MCF 10A (cell line): ENCODE data around the gene TMEM204. TPM values are rescaled to one million over a fixed set of nuclear protein-coding genes. Genes with fewer than 3 reads are reported as not detected.

Experiments
- BruUV-seq: library from RNA; stranded (reverse); fragments of 400-500 nt; replicated peaks from 2 replicates; lab custom pipeline; 2021; lab: Mats Ljungman, UMichigan
- CTCF ChIA-PET: fragments of 300-600 bp; sonication (Branson Sonifier 250); formaldehyde crosslinking; extraction: SDS; loops from one replicate; lab custom pipeline; 2021; ENCODE audit warnings: antibody characterized with exemption, inconsistent platforms; lab: Yijun Ruan, JAX
- POLR2A ChIA-PET: fragments of 300-600, 350-650 bp; sonication (Branson Sonifier 250); formaldehyde crosslinking; extraction: SDS; loops from one replicate; lab custom pipeline; 2020; ENCODE audit warnings: antibody characterized with exemption, inconsistent platforms; lab: Yijun Ruan, JAX
- DNase-seq: peaks from one replicate; pipeline ENCODE4 v3.0.0-alpha.2; 2018; ENCODE audit not compliant: unreplicated experiment
- H3K27ac Mint-ChIP-seq: one replicate; pipeline ENCODE4 v1.8.0; 2022; ENCODE audit warnings: mild to moderate bottlenecking, low read depth, mixed read lengths; ENCODE audit not compliant: unreplicated experiment
- H3K27me3 Mint-ChIP-seq: one replicate; pipeline ENCODE4 v1.8.0; 2022; ENCODE audit warnings: mixed read lengths; ENCODE audit not compliant: insufficient read depth, unreplicated experiment
- H3K36me3 Mint-ChIP-seq: one replicate; pipeline ENCODE4 v1.8.0; 2022; ENCODE audit warnings: mild to moderate bottlenecking, moderate library complexity, mixed read lengths; ENCODE audit not compliant: insufficient read depth, unreplicated experiment
- H3K4me1 Mint-ChIP-seq: one replicate; pipeline ENCODE4 v1.8.0; 2022; ENCODE audit warnings: mixed read lengths; ENCODE audit not compliant: insufficient read depth, unreplicated experiment
- H3K4me3 Mint-ChIP-seq: one replicate; pipeline ENCODE4 v1.8.0; 2022; ENCODE audit warnings: mild to moderate bottlenecking, moderate library complexity, mixed read lengths; ENCODE audit not compliant: unreplicated experiment
- H3K9me3 Mint-ChIP-seq: one replicate; pipeline ENCODE4 v1.8.0; 2022; ENCODE audit warnings: mixed read lengths; ENCODE audit not compliant: unreplicated experiment
- intact Hi-C: fragments of 100-400 bp; cut with micrococcal nuclease; formaldehyde crosslinking; loops from 2 replicates; pipeline ENCODE4 v1.14.1; 2022
- total RNA-seq: library from RNA; stranded (reverse); gene quantifications from 2 replicates; pipeline ENCODE4 v1.2.3, GENCODE V29; 2022
- TF ChIP-seq, protein P1 (sequence below): fragments of 200-600 bp; IDR thresholded peaks from one replicate; pipeline ENCODE4 v1.8.0; 2022; ENCODE audit warnings: antibody characterized with exemption, mild to moderate bottlenecking; ENCODE audit not compliant: unreplicated experiment

The TMEM204 gene
- total RNA-seq, 1 experiment from 2014 or later, result not detected

DNA sequence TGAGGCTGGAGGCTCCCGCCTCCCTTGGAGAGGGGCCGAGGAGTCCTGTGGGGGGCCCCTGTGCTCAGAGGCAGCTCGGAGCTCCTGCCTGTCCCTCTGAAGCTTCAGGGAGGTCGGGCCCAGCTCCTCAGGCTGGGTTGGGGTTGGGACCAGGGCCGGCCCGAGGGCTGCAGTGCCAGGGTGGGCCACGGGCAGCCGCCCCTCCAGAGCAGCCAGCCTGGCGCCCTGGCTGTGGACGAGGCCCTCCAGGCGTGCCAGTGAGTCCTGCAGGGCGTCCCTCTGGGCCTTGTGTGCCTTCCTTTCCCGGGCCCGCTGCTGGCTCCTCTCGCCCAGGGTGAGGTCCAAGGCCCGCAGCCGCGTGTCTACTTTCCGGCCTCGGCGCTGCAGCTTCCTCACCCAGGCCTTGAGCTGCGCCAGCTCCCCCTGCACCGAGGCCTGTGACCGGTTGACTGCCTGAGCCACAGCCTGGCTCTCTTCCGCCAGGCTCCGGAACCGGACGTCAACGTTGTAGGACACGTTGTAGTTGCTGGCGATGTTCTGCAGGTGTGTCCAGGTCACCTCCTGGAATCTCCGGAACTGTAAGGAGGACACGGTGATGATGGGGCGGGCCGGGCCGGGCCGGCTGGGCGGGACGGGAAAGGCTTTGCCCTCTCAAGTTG is 45.9 kb upstream of the TMEM204 start:
- Mint-ChIP-seq H3K27me3 (no peaks in the 10 kb centered on the region), H3K9me3 (no peaks in the 10 kb centered on the region), H3K36me3 (no peaks in the 10 kb centered on the region), H3K4me1 (no peaks in the 10 kb centered on the region), H3K4me3 (no peak overlapping the region), H3K27ac (no peak overlapping the region)
- CTCF ChIA-PET, result no interaction called here
- no peak for DNase-seq
- intact Hi-C loops, result no loop called here
- TF ChIP-seq, protein P1, sequence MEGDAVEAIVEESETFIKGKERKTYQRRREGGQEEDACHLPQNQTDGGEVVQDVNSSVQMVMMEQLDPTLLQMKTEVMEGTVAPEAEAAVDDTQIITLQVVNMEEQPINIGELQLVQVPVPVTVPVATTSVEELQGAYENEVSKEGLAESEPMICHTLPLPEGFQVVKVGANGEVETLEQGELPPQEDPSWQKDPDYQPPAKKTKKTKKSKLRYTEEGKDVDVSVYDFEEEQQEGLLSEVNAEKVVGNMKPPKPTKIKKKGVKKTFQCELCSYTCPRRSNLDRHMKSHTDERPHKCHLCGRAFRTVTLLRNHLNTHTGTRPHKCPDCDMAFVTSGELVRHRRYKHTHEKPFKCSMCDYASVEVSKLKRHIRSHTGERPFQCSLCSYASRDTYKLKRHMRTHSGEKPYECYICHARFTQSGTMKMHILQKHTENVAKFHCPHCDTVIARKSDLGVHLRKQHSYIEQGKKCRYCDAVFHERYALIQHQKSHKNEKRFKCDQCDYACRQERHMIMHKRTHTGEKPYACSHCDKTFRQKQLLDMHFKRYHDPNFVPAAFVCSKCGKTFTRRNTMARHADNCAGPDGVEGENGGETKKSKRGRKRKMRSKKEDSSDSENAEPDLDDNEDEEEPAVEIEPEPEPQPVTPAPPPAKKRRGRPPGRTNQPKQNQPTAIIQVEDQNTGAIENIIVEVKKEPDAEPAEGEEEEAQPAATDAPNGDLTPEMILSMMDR, result no peak
- POLR2A ChIA-PET, result no interaction called here
- BruUV-seq, result no TSS peak

DNA sequence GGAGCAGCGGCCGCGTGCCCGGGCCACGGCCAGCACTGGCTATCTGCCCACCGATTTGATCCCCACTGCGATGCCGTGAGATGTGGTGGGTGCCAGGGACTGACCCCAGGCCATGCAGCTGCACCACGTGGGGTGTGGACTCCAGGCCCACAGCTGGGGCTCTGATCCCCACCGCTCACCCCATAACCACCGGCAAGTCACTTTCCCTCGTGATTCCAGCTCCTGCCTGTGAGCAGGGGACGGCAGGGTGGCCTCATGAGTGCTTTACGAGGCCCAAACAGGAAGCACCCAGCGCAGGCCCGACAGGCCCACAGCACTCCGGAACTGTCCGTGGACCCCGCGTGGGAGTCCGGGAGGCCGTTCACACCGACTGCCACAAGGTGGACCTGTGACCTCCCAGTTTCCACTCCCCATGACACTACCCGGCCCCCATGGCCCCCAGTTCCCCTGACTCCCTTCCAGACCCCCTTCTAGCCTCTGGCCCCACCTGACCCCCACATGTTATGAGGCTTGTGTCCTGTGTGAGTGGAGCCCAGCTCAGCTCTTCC is 45.3 kb upstream of the TMEM204 start:
- ChIA-PET CTCF (no interaction called here), POLR2A (no interaction called here)
- no peaks in the 10 kb centered on the region for H3K36me3 Mint-ChIP-seq
- no TSS peak for BruUV-seq
- DNase-seq, result no peak
- H3K9me3 Mint-ChIP-seq, result no peaks in the 10 kb centered on the region
- no peaks in the 10 kb centered on the region for H3K27me3 Mint-ChIP-seq
- TF ChIP-seq, protein P1, result no peak
- no peaks in the 10 kb centered on the region for H3K4me1 Mint-ChIP-seq
- no peak overlapping the region for H3K27ac Mint-ChIP-seq
- no peak overlapping the region for H3K4me3 Mint-ChIP-seq
- intact Hi-C loops, result no loop called here

DNA sequence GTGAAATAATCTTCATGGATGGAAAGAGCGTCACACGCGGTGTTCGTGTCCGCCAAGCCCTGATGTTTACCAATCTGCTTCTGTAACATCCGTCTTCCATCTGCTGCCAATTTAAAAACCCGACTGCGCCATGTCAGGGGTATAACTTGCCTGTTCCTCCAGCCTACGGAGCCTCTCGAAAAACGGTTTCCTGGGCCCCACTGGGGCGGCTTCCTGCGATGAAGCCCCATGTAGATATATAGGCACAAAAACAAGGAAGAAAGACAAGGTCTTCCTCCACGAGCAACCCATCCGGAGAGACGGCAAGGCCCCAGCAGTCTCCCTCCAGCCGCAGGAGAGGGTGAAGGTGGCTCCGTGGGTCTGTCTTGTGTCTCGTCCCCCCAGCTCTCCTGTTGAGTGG is 44.8 kb upstream of the TMEM204 start, which contains the start of gene PTX4:
PTX4 (minus strand) TSS at position 326 of the 400 bp plus-strand sequence; CDS start at position 291, 35 bp downstream.
- ChIA-PET CTCF (no interaction called here), POLR2A (no interaction called here)
- Mint-ChIP-seq H3K9me3 (no peaks in the 10 kb centered on the region), H3K27ac (no peak within 1 kb of the TSS), H3K4me3 (no peak within 1 kb of the TSS), H3K4me1 (no peaks in the 10 kb centered on the region), H3K27me3 (no peaks in the 10 kb centered on the region), H3K36me3 (no peaks in the 10 kb centered on the region)
- TF ChIP-seq, protein P1, result no peak
- intact Hi-C loops, result no loop called here
- BruUV-seq, result no TSS peak
- DNase-seq, result no peak

DNA sequence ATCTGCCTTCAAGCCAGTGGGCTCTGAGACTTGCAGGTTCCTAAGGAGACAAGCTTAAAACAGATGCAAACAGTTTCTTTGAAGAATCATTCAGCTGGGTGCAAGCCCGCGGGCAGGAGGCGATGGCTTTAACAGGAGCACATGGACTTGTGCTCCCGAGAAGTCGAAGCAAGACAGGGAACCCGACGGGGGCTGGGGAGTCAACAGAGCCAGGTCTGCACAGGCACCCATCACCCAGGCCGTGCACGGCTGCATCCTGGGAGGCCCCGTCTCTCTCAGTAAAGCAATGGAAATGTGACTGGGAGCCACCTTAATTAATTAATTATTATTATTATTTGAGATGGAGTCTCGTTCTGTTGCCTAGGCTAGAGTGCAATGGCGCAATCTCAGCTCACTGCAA is 44.4 kb upstream of the TMEM204 start:
- H3K9me3 Mint-ChIP-seq, result no peaks in the 10 kb centered on the region
- intact Hi-C loops, result no loop called here
- ChIA-PET CTCF (interaction anchor here (0.6 kb wide), 1 partner anchor 20 kb away, joined by 3 read pairs; no protein-coding TSS in a partner anchor), POLR2A (no interaction called here)
- no peak overlapping the region for H3K4me3 Mint-ChIP-seq
- H3K36me3 Mint-ChIP-seq, result no peaks in the 10 kb centered on the region
- TF ChIP-seq, protein P1, result no peak
- no TSS peak for BruUV-seq
- H3K27me3 Mint-ChIP-seq, result no peaks in the 10 kb centered on the region
- H3K4me1 Mint-ChIP-seq, result no peaks in the 10 kb centered on the region
- no peak for DNase-seq
- no peak overlapping the region for H3K27ac Mint-ChIP-seq
